ENCODE measurements around the gene CDV3. TPM values are rescaled to one million over a fixed set of nuclear protein-coding genes. Genes with fewer than 3 reads are reported as not detected.
"Not testable (repeated sequence)": the region's sequence is repeated elsewhere in the genome, so short reads cannot be mapped to it uniquely, and the experiment has no call there.

The CDV3 gene
- total RNA-seq, 4 donors from 2014 or later, result 46.8 to 84.9 (median 78.8) TPM

DNA sequence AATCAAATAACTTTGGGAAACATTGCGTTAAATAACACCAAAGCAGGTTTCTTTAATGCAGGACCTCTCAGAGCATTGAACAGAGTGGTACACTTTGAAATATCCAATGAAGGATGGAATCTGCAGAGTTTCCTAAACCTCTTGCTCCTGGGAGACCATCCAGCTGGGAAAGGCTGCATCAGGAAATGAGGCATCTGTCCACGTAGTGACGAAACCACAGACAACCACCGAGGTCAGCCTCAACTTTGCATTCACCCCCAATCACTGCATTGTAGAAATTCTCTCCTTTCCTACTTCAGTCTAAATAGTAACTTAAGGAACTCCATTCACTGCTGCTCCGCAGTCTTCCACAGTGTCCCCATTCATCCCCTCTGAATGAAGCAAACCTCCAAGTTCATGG lies 41.5 kb upstream of the CDV3 start:
- TF ChIP-seq EP300 (IDR thresholded peaks at IDR 0.05; ENCODE audit: low read depth), result no peak
- no peak for TF ChIP-seq POLR2A (IDR thresholded peaks at IDR 0.05)
- Histone ChIP-seq H3K4me1 (peaks cover 8 to 23% (median 19%) of the 10 kb centered on the region in 4 donors), H3K4me3 (no peak overlapping the region), H3K9me3 (no peaks in the 10 kb centered on the region), H3K36me3 (no peaks in the 10 kb centered on the region), H3K27ac (no peak overlapping the region), H3K27me3 (no peaks in the 10 kb centered on the region)
- DNase-seq, result no peak
- in situ Hi-C loops (cut with MboI; ENCODE audit: low pct_ligation_motif_present in 1 of 4, low pct_unique_long_range_greater_than_20kb in 1 of 4, low sequenced_read_pairs in 3 of 4), result no loop called here
- WGBS, 2 donors (ENCODE audit: low coverage in 1 of 2), result 75 to 100% methylated on average over 1 to 5 of the region's 5 CpGs
- intact Hi-C loops (cut with DNase I; ENCODE audit: low total_unique reads), result no loop called here

DNA sequence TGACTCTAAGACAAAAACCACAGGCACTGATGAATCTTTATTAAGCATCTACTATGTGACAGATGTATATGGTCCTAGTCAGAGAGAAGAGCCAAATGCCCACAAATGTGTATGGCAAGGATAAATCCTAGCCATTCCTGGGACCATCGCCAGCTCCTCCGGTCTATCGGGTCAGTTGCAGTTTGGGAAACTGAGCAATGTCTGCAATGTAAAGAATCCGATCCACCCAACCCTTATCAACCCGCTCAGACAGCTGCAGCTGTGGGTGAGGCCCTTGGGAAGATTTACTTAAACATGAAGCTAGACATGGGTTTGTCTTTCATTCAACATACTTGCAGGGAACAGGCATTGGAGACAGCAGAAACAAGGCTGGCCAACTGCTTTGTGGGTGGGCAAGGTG lies 40.5 kb upstream of the CDV3 start:
- Histone ChIP-seq H3K27me3 (no peaks in the 10 kb centered on the region), H3K4me1 (peaks cover 8 to 18% (median 12%) of the 10 kb centered on the region in 4 donors), H3K36me3 (no peaks in the 10 kb centered on the region), H3K4me3 (no peak overlapping the region), H3K27ac (no peak overlapping the region), H3K9me3 (no peaks in the 10 kb centered on the region)
- in situ Hi-C loops (cut with MboI; ENCODE audit: low pct_ligation_motif_present in 1 of 4, low pct_unique_long_range_greater_than_20kb in 1 of 4, low sequenced_read_pairs in 3 of 4) (no loop called here), intact Hi-C loops (cut with DNase I; ENCODE audit: low total_unique reads) (no loop called here)
- 79 to 100% methylated on average over 1 to 5 of the region's 5 CpGs for WGBS, 2 donors (ENCODE audit: low coverage in 1 of 2)
- no peak for DNase-seq
- no peak for TF ChIP-seq EP300 (IDR thresholded peaks at IDR 0.05; ENCODE audit: low read depth)
- no peak for TF ChIP-seq POLR2AphosphoS5 (IDR thresholded peaks at IDR 0.05)
- TF ChIP-seq, protein P1, sequence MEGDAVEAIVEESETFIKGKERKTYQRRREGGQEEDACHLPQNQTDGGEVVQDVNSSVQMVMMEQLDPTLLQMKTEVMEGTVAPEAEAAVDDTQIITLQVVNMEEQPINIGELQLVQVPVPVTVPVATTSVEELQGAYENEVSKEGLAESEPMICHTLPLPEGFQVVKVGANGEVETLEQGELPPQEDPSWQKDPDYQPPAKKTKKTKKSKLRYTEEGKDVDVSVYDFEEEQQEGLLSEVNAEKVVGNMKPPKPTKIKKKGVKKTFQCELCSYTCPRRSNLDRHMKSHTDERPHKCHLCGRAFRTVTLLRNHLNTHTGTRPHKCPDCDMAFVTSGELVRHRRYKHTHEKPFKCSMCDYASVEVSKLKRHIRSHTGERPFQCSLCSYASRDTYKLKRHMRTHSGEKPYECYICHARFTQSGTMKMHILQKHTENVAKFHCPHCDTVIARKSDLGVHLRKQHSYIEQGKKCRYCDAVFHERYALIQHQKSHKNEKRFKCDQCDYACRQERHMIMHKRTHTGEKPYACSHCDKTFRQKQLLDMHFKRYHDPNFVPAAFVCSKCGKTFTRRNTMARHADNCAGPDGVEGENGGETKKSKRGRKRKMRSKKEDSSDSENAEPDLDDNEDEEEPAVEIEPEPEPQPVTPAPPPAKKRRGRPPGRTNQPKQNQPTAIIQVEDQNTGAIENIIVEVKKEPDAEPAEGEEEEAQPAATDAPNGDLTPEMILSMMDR (IDR thresholded peaks at IDR 0.05), result no peak
- no peak for TF ChIP-seq POLR2A (IDR thresholded peaks at IDR 0.05)

GRCh38 chr3:133535971-133536881 lies 37.3 kb upstream of the CDV3 start:
- Histone ChIP-seq H3K27me3 (no peaks in the 10 kb centered on the region), H3K4me3 (no peak overlapping the region), H3K9me3 (no peaks in the 10 kb centered on the region), H3K4me1 (peaks cover 8 to 25% (median 18%) of the 10 kb centered on the region in 4 donors), H3K27ac (peak overlapping the region; percentile 65 to 73 (median 69)), H3K36me3 (no peaks in the 10 kb centered on the region)
- intact Hi-C loops (cut with DNase I; ENCODE audit: low total_unique reads), result no loop called here
- WGBS, 2 donors (ENCODE audit: low coverage in 1 of 2), result 0 to 30% methylated on average over 1 of the region's 1 CpG
- TF ChIP-seq POLR2AphosphoS5 (IDR thresholded peaks at IDR 0.05), result peak in 1 of 3 donors; percentile 51
- TF ChIP-seq, protein P1 (IDR thresholded peaks at IDR 0.05), result no peak
- peak; percentile 27 for DNase-seq
- in situ Hi-C loops (cut with MboI; ENCODE audit: low pct_ligation_motif_present in 1 of 4, low pct_unique_long_range_greater_than_20kb in 1 of 4, low sequenced_read_pairs in 3 of 4), result no loop called here

DNA sequence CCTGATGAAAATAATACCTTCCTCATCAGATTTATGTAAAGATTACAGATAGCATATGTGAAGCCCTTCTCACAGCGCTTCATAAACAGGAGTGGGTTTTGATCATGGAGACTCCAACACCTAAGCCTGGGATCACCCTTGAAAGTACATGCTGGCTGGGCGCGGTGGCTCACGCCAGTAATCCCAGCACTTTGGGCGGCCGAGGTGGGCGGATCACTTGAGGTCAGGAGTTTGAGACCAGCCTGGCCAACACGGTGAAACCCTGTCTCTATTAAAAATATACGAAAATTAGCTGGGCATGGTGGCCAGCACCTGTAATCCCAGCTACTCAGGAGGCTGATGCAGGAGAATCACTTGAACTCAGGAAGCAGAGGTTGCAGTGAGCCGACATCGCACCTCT lies 36.4 kb upstream of the CDV3 start:
- in situ Hi-C loops (cut with MboI; ENCODE audit: low pct_ligation_motif_present in 1 of 4, low pct_unique_long_range_greater_than_20kb in 1 of 4, low sequenced_read_pairs in 3 of 4), result not testable (repeated sequence)

DNA sequence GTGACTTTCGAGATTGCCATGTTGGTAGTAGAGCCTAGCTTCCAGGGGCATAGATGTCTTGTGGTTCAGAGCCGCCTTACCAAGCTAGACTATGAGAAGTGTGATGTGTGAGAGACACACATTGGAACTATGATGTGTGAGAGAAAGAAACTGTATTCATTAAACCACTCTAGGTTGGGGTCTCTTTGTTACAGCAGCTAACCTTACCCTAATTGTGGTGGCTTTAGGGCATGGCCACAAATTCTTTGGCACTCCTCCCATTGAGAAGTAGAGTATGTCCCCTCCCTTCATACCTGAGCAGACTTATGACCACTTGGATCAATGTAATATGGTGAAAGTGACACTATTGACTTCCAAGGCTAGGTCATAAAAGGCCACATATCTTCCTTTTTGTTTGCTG lies 35.3 kb upstream of the CDV3 start:
- in situ Hi-C loops (cut with MboI; ENCODE audit: low pct_ligation_motif_present in 1 of 4, low pct_unique_long_range_greater_than_20kb in 1 of 4, low sequenced_read_pairs in 3 of 4), result no loop called here
- Histone ChIP-seq H3K4me3 (no peak overlapping the region), H3K9me3 (no peaks in the 10 kb centered on the region), H3K27me3 (no peaks in the 10 kb centered on the region), H3K4me1 (peaks cover 8 to 29% (median 19%) of the 10 kb centered on the region in 4 donors), H3K36me3 (no peaks in the 10 kb centered on the region), H3K27ac (no peak overlapping the region)
- DNase-seq, result no peak
- intact Hi-C loops (cut with DNase I; ENCODE audit: low total_unique reads), result no loop called here
- 100% methylated on average over 1 to 2 of the region's 2 CpGs for WGBS, 2 donors (ENCODE audit: low coverage in 1 of 2)
- TF ChIP-seq POLR2AphosphoS5 (IDR thresholded peaks at IDR 0.05) (no peak), EP300 (IDR thresholded peaks at IDR 0.05; ENCODE audit: low read depth) (no peak), POLR2A (IDR thresholded peaks at IDR 0.05) (no peak)
- TF ChIP-seq, protein P1 (IDR thresholded peaks at IDR 0.05), result no peak

More for the DNA sequence above, 36.4 kb upstream of the CDV3 start:
- intact Hi-C loops (cut with DNase I; ENCODE audit: low total_unique reads); H3K27me3 ChIP-seq; DNase-seq; H3K9me3 ChIP-seq; H3K4me3 ChIP-seq; H3K27ac ChIP-seq; H3K36me3 ChIP-seq: not testable (repeated sequence)
- WGBS, 2 donors (ENCODE audit: low coverage in 1 of 2), result 90 to 95% methylated on average over 3 to 11 of the region's 11 CpGs
- peaks cover 8 to 29% (median 19%) of the 10 kb centered on the region in 4 donors for H3K4me1 ChIP-seq

Measured in transverse colon (tissue), 4 donors.